Measurements from ENCODE around the gene ENG. TPM values are rescaled to one million over a fixed set of nuclear protein-coding genes. Genes with fewer than 3 reads are reported as not detected.
A peak's percentile ranks its signal among the peaks of the same experiment; 100 is the strongest.
"Not testable (repeated sequence)": the region's sequence is repeated elsewhere in the genome, so short reads cannot be mapped to it uniquely, and the experiment has no call there.

ENG gene
- polyA plus RNA-seq, 2 of the 4 experiments (the other 2 are of a cell fraction): 0.08 TPM; not detected in 1

DNA sequence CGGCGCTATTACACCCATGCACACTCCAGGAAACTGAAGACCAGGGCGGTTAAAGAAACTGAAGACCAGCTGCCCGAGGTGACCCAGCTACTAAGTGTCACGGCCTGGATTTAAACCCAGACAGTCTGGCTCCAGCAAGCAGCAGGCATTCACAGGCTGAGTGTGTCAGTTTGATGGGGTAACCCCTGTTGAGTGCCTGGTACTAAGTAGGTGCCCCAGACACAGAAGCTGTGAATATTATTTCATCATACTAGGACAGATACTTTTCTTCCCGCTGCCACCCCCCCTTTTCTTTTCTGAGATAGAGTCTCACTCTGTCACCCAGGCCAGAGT, 7.3 kb downstream of the ENG start:
- peaks cover 18% of the 10 kb centered on the region for H3K9me3 ChIP-seq
- TF ChIP-seq RCOR1 (IDR thresholded peaks at IDR 0.05; ENCODE audit: low read depth, low read length): no peak
- no peak for TF ChIP-seq TFCP2L1 (CRISPR knock-in tag; IDR thresholded peaks at IDR 0.05)
- no peak overlapping the region for H3K4me2 ChIP-seq
- H3K27ac ChIP-seq: no peak overlapping the region
- ChIA-PET CTCF (interaction anchor here (0.8 to 7.4 kb wide), 4 partner anchors 9 to 112 kb away, joined by 3 to 60 read pairs (median 4); partner anchors contain the start of gene TOR2A), POLR2A (no interaction called here)
- DNase-seq (ENCODE audit: low read depth in 1 of 2, low spot score in 1 of 2) (no peak), FAIRE-seq (no peak), ATAC-seq (peak; percentile 27 to 40; a peak in 3 of 6 replicates)
- H3K4me1 ChIP-seq: no peaks in the 10 kb centered on the region
- 52% methylated on average over 6 of the region's 6 CpGs for WGBS (ENCODE audit: missing lambda C conversion rate)
- H3K4me3 ChIP-seq: no peak overlapping the region

DNA sequence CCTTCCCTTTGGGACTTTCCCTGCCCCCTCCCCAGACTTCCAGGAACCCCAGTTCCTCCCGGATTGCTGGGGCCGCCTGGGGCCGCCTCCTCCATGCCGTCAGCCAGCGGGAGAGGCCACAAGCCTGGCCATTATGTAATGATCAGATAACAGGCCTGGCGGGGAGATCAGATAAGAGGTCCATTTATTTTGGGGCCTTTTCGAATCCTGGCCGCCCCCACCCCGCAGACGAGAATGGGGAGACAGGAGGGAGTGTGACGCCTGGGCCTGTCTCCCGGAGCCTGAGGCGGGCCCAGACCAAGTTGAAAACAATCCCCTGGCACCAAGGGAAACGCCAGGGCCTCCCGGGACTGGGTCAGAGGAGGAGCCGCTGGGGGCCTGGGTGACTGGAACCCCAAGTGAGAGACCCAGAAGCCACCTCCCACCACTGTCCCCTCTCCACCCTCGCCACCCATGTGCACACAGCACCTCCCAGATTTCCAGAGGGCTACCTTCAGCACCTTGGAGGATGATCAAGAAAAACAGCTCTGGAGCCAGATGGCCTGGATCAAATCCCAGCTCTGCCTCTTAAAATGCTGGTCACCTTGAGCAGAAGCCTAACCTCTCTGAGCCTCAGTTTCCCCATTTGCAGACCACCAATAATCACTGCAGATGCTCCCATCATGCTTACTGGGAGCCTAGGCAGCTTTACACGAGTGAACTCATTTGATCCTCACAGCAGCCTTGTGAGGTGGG, 7.8 kb downstream of the ENG start:
- no peak for TF ChIP-seq JUNB (IDR thresholded peaks at IDR 0.05)
- no peak for TF ChIP-seq RCOR1 (IDR thresholded peaks at IDR 0.05; ENCODE audit: low read depth, low read length)
- no peak for TF ChIP-seq HDAC2 (IDR thresholded peaks at IDR 0.05)
- no peak for TF ChIP-seq EHMT2 (IDR thresholded peaks at IDR 0.05; ENCODE audit: low read depth)
- no peak for TF ChIP-seq RNF2 (IDR thresholded peaks at IDR 0.05; ENCODE audit: borderline replicate concordance, low read depth)
- TF ChIP-seq RFX5 (IDR thresholded peaks at IDR 0.05): no peak
- TF ChIP-seq RAD21 (conservative IDR thresholded peaks at IDR 0.05 in 1 of 2, IDR thresholded peaks at IDR 0.05 in 1 of 2): no peak
- TF ChIP-seq RARB (CRISPR knock-in tag; IDR thresholded peaks at IDR 0.05): no peak
- 83% methylated on average over 17 of the region's 18 CpGs for WGBS (ENCODE audit: missing lambda C conversion rate)
- no peak for FAIRE-seq
- no peak overlapping the region for H3K4me2 ChIP-seq
- POLR2A ChIA-PET: no interaction called here
- ATAC-seq: no peak
- H3K4me1 ChIP-seq: no peaks in the 10 kb centered on the region
- no peak overlapping the region for H3K27ac ChIP-seq
- DNase-seq (ENCODE audit: low read depth in 1 of 2, low spot score in 1 of 2): no peak
- CTCF ChIA-PET: interaction anchor here (0.8 to 7.4 kb wide), 3 partner anchors 10 to 23 kb away, joined by 3 to 60 read pairs (median 4); no protein-coding TSS in a partner anchor
- no peak overlapping the region for H3K4me3 ChIP-seq
- peaks cover 18% of the 10 kb centered on the region for H3K9me3 ChIP-seq

DNA sequence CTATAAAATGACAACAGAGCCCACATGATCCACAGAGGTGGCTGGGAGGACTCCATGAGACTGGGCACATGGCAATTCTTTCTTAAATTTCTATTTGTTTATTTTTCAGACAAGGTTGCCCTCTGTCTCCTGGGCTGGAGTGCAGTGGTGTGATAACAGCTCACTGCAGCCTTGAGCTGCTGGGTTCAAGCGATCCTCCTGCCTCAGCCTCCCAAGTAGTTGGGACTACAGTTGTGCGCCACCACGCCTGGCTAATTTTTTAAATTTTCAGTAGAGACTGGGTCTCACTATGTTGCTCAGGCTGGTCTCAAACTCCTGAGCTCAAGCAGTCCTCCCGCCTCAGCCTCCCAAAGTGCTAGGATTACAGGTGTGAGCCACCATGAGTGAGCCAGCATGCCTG, 8.8 kb downstream of the ENG start:
- CTCF ChIA-PET: interaction anchor here (1.1 to 7.4 kb wide), 2 partner anchors 24 to 111 kb away, joined by 3 to 60 read pairs; partner anchors contain the start of gene TOR2A
- FAIRE-seq, POLR2A ChIA-PET: not testable (repeated sequence)

DNA sequence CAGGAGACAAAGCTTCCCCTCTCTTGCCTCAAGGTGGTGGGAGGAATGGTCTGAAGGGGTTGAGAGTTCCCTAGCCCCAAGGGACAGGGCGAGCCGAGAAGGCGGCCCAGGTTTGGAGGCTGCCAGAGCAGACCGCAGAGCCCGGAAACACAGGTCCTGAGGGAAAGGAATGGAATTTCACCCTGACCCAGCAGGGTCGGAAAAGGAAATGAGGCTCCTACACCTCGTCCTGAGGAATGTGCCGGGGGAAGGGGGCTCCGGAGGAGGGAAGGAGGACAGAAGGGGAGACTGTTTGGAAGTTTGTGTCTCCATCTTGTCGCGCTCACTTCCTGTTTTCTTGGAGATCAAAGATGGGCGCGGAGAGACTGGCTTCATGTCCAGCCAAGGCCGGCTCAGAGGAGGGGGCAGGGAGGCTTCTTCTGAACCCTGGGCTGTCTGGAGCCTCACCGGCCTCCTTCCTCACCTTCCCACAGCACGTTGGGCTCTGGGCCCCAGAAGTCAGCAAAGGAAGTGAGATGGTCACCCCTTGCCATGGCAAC, 9.6 kb downstream of the ENG start:
- FAIRE-seq (no peak), ATAC-seq (0 out of 6 replicates have a peak, but pooled peaks of 1 of the 2 experiments have one; percentile 22), DNase-seq (ENCODE audit: low read depth in 1 of 2, low spot score in 1 of 2) (no peak)
- WGBS (ENCODE audit: missing lambda C conversion rate): 83% methylated on average over 16 of the region's 16 CpGs
- ChIA-PET CTCF (interaction anchor here (0.7 to 7.4 kb wide), 7 partner anchors 8 to 110 kb away, joined by 3 to 60 read pairs (median 3); partner anchors contain the start of genes CDK9 and TOR2A), POLR2A (no interaction called here)
- Histone ChIP-seq H3K4me2 (no peak overlapping the region), H3K27ac (no peak overlapping the region), H3K9me3 (peaks cover 16% of the 10 kb centered on the region), H3K4me1 (no peaks in the 10 kb centered on the region), H3K4me3 (no peak overlapping the region)
- no peak for TF ChIP-seq MAFK (IDR thresholded peaks at IDR 0.05; ENCODE audit: partially characterized antibody)
- TF ChIP-seq, protein P1, sequence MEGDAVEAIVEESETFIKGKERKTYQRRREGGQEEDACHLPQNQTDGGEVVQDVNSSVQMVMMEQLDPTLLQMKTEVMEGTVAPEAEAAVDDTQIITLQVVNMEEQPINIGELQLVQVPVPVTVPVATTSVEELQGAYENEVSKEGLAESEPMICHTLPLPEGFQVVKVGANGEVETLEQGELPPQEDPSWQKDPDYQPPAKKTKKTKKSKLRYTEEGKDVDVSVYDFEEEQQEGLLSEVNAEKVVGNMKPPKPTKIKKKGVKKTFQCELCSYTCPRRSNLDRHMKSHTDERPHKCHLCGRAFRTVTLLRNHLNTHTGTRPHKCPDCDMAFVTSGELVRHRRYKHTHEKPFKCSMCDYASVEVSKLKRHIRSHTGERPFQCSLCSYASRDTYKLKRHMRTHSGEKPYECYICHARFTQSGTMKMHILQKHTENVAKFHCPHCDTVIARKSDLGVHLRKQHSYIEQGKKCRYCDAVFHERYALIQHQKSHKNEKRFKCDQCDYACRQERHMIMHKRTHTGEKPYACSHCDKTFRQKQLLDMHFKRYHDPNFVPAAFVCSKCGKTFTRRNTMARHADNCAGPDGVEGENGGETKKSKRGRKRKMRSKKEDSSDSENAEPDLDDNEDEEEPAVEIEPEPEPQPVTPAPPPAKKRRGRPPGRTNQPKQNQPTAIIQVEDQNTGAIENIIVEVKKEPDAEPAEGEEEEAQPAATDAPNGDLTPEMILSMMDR (IDR thresholded peaks at IDR 0.05): no peak
- TF ChIP-seq, protein P2, sequence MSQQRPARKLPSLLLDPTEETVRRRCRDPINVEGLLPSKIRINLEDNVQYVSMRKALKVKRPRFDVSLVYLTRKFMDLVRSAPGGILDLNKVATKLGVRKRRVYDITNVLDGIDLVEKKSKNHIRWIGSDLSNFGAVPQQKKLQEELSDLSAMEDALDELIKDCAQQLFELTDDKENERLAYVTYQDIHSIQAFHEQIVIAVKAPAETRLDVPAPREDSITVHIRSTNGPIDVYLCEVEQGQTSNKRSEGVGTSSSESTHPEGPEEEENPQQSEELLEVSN (IDR thresholded peaks at IDR 0.05; ENCODE audit: borderline replicate concordance, low read depth): no peak
- TF ChIP-seq, protein P3, sequence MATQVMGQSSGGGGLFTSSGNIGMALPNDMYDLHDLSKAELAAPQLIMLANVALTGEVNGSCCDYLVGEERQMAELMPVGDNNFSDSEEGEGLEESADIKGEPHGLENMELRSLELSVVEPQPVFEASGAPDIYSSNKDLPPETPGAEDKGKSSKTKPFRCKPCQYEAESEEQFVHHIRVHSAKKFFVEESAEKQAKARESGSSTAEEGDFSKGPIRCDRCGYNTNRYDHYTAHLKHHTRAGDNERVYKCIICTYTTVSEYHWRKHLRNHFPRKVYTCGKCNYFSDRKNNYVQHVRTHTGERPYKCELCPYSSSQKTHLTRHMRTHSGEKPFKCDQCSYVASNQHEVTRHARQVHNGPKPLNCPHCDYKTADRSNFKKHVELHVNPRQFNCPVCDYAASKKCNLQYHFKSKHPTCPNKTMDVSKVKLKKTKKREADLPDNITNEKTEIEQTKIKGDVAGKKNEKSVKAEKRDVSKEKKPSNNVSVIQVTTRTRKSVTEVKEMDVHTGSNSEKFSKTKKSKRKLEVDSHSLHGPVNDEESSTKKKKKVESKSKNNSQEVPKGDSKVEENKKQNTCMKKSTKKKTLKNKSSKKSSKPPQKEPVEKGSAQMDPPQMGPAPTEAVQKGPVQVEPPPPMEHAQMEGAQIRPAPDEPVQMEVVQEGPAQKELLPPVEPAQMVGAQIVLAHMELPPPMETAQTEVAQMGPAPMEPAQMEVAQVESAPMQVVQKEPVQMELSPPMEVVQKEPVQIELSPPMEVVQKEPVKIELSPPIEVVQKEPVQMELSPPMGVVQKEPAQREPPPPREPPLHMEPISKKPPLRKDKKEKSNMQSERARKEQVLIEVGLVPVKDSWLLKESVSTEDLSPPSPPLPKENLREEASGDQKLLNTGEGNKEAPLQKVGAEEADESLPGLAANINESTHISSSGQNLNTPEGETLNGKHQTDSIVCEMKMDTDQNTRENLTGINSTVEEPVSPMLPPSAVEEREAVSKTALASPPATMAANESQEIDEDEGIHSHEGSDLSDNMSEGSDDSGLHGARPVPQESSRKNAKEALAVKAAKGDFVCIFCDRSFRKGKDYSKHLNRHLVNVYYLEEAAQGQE (IDR thresholded peaks at IDR 0.05): no peak

More for the DNA sequence above, 8.8 kb downstream of the ENG start:
- not testable (repeated sequence) for H3K4me1 ChIP-seq; ATAC-seq; DNase-seq (ENCODE audit: low read depth in 1 of 2, low spot score in 1 of 2); H3K4me2 ChIP-seq; H3K4me3 ChIP-seq; H3K27ac ChIP-seq
- peaks cover 18% of the 10 kb centered on the region for H3K9me3 ChIP-seq
- WGBS (ENCODE audit: missing lambda C conversion rate): 97% methylated on average over 4 of the region's 4 CpGs
